GM12878 (cell line): ENCODE data around the gene DLGAP3. TPM values are rescaled to one million over a fixed set of nuclear protein-coding genes. Genes with fewer than 3 reads are reported as not detected.
A peak's percentile ranks its signal among the peaks of the same experiment; 100 is the strongest.

Source experiments
- ASH2L ChIP-seq: fragments of 300-600, 200-600 bp; sonication (generic); IDR thresholded peaks from 2 replicates; pipeline ENCODE4 v1.6.1; 2017; ENCODE audit warnings: low read depth, mild to moderate bottlenecking, borderline replicate concordance
- ATF7 ChIP-seq: fragments of 450-650 bp; IDR thresholded peaks from 2 replicates; pipeline ENCODE4 v1.6.1; 2016; ENCODE audit warnings: low read depth, mild to moderate bottlenecking
- BMI1 ChIP-seq: fragments of 450-650 bp; IDR thresholded peaks from 2 replicates; pipeline ENCODE4 v1.6.1; 2016; ENCODE audit warnings: mild to moderate bottlenecking, moderate library complexity, borderline replicate concordance
- BRCA1 ChIP-seq: IDR thresholded peaks from 2 replicates; pipeline ENCODE4 v1.6.1; 2011; ENCODE audit warnings: low read depth, low read length, improper control_type of control experiment
- CBX5 ChIP-seq: sonication (generic); IDR thresholded peaks from 2 replicates; pipeline ENCODE4 v1.6.1; 2016; ENCODE audit warnings: low read depth, moderate library complexity, mild to moderate bottlenecking, inconsistent platforms
- DPF2 ChIP-seq: fragments of 450-650 bp; IDR thresholded peaks from 2 replicates; pipeline ENCODE4 v1.6.1; 2017; ENCODE audit warnings: mild to moderate bottlenecking
- MTA3 ChIP-seq: IDR thresholded peaks from 2 replicates; pipeline ENCODE4 v1.6.1; 2012; ENCODE audit warnings: low read length, inconsistent platforms, borderline replicate concordance
- MXI1 ChIP-seq: fragments of 150-350 bp; IDR thresholded peaks from 2 replicates; pipeline ENCODE4 v1.6.1; 2011; ENCODE audit warnings: low read depth, mild to moderate bottlenecking, inconsistent platforms, low read length, improper control_type of control experiment
- NFYA ChIP-seq: IDR thresholded peaks from 2 replicates; pipeline ENCODE4 v1.6.1; 2011; ENCODE audit warnings: low read depth, mild to moderate bottlenecking, low read length, improper control_type of control experiment, borderline replicate concordance
- POLR2AphosphoS5 ChIP-seq: IDR thresholded peaks from 2 replicates; pipeline ENCODE4 v1.6.1; 2011; ENCODE audit warnings: mild to moderate bottlenecking, low read length, inconsistent platforms
- RUNX3 ChIP-seq: IDR thresholded peaks from 2 replicates; pipeline ENCODE4 v1.6.1; 2012; ENCODE audit warnings: low read length, inconsistent platforms
- SIN3A ChIP-seq: IDR thresholded peaks from 2 replicates; pipeline ENCODE4 v1.6.1; 2012; ENCODE audit warnings: low read depth, low read length, improper control_type of control experiment
- TCF7 ChIP-seq: IDR thresholded peaks from 2 replicates; pipeline ENCODE4 v1.6.1; 2014; ENCODE audit warnings: antibody characterized with exemption, borderline replicate concordance
- ZNF217 ChIP-seq: fragments of 450-650 bp; IDR thresholded peaks from 2 replicates; pipeline ENCODE4 v1.6.1; 2017; ENCODE audit warnings: antibody characterized with exemption, mild to moderate bottlenecking
- polyA plus RNA-seq, 11 experiments: library from polyadenylated mRNA; depleted of rRNA in 4 of 11; unstranded in 6 of 11; stranded (reverse) in 5 of 11; fragments of >200 nt; fragmentation: Nextera tagmentation in 4 of 11; fragmentation: Illumina TruSeq in 1 of 11; extraction: Ambion mirVana in 4 of 11; extraction: Trizol in 1 of 11; gene quantifications; 1 replicate in 1 of 11; 2 replicates in 10 of 11; pipeline versions ENCODE4 v1.2.1 to v1.2.3, GENCODE V29; 2011 to 2016; ENCODE audit warnings: inconsistent platforms in 2 of 11, missing spikeins in 2 of 11, low read depth in 1 of 11
- total RNA-seq, 4 experiments: library from RNA; depleted of rRNA in 3 of 4; stranded (reverse); fragments of >200 nt in 3 of 4; fragmentation: Illumina TruSeq in 1 of 4; extraction: Trizol in 1 of 4; gene quantifications; 2 replicates each; pipeline versions ENCODE4 v1.2.1 to v1.2.3, GENCODE V29; 2013 to 2021
- TF ChIP-seq, protein P1 (sequence below): fragments of 450-650 bp; IDR thresholded peaks from 2 replicates; pipeline ENCODE4 v1.6.1; 2017; ENCODE audit warnings: mild to moderate bottlenecking, moderate library complexity
- TF ChIP-seq, protein P2 (sequence below): fragments of 150-350 bp; IDR thresholded peaks from 2 replicates; pipeline ENCODE4 v1.6.1; 2014; ENCODE audit warnings: mild to moderate bottlenecking, low read depth, low read length
- TF ChIP-seq, protein P3 (sequence below): fragments of 450-650 bp; IDR thresholded peaks from 2 replicates; pipeline ENCODE4 v1.6.1; 2016; ENCODE audit warnings: mild to moderate bottlenecking
- TF ChIP-seq, protein P4 (sequence below): IDR thresholded peaks from 2 replicates; pipeline ENCODE4 v1.6.1; 2011; ENCODE audit warnings: mild to moderate bottlenecking, low read depth, low read length, moderate library complexity; ENCODE audit not compliant: insufficient replicate concordance
- TF ChIP-seq, protein P5 (sequence below): fragments of 450-650 bp; IDR thresholded peaks from 2 replicates; pipeline ENCODE4 v1.6.1; 2018; ENCODE audit warnings: mild to moderate bottlenecking, low read depth, moderate library complexity; ENCODE audit not compliant: partially characterized antibody

Gene DLGAP3
- total and polyA plus RNA-seq, 10 of the 15 experiments (the other 5 are each of a cell fraction or from before 2014, with no cell fraction given) = 0.03 to 0.15 (median 0.08) TPM; not detected in 4

DNA sequence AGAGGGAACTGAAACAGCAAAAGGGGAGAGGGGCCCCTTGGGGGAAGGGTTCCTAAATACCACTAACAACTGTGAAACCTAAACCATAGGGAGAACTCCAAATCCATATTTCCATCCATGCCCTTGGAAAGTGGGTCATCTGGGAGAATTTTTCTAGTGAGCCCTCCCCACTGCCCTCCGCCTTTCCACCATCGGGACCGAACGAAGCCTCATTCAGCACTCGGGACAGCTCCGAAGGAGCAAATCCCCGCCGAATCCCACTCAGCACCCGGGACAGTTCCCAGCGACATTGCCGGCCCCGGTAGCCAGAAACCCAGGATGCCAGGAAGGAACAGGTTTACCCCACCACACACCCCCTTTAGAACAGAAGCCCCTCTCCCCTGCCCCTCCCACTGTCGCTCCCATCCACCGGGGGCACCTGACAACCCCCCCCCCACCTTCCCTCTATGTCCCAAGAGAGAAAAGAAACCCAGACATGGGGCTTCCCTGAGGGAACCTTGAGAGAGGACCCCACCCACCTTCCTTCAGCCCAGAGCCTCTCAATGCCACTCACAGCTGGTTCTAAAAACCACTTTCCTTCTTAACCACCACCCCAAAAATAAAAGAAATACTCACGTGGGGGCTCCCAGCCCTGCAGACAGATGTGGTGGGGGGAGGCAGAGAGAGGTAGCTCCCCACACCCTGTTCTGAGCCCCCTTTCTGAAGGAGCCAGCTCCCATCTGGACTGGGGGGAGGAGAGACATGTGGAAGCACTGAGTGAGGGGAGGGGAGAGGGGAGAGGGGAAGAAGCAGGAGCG lies 4.5 kb downstream of the DLGAP3 start (continued):
- TF ChIP-seq CBX5 (no peak), BRCA1 (no peak), NFYA (no peak), MTA3 (no peak), ASH2L (no peak), MXI1 (peak; percentile 64; the same call in 1 of the 2 replicates), SIN3A (peak; percentile 81; the same call in 1 of the 2 replicates), RUNX3 (no peak), TCF7 (no peak), DPF2 (no peak), BMI1 (no peak), POLR2AphosphoS5 (no peak), ZNF217 (no peak), ATF7 (no peak)
- TF ChIP-seq, protein P1, sequence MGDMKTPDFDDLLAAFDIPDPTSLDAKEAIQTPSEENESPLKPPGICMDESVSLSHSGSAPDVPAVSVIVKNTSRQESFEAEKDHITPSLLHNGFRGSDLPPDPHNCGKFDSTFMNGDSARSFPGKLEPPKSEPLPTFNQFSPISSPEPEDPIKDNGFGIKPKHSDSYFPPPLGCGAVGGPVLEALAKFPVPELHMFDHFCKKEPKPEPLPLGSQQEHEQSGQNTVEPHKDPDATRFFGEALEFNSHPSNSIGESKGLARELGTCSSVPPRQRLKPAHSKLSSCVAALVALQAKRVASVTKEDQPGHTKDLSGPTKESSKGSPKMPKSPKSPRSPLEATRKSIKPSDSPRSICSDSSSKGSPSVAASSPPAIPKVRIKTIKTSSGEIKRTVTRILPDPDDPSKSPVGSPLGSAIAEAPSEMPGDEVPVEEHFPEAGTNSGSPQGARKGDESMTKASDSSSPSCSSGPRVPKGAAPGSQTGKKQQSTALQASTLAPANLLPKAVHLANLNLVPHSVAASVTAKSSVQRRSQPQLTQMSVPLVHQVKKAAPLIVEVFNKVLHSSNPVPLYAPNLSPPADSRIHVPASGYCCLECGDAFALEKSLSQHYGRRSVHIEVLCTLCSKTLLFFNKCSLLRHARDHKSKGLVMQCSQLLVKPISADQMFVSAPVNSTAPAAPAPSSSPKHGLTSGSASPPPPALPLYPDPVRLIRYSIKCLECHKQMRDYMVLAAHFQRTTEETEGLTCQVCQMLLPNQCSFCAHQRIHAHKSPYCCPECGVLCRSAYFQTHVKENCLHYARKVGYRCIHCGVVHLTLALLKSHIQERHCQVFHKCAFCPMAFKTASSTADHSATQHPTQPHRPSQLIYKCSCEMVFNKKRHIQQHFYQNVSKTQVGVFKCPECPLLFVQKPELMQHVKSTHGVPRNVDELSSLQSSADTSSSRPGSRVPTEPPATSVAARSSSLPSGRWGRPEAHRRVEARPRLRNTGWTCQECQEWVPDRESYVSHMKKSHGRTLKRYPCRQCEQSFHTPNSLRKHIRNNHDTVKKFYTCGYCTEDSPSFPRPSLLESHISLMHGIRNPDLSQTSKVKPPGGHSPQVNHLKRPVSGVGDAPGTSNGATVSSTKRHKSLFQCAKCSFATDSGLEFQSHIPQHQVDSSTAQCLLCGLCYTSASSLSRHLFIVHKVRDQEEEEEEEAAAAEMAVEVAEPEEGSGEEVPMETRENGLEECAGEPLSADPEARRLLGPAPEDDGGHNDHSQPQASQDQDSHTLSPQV = no peak
- TF ChIP-seq, protein P2, sequence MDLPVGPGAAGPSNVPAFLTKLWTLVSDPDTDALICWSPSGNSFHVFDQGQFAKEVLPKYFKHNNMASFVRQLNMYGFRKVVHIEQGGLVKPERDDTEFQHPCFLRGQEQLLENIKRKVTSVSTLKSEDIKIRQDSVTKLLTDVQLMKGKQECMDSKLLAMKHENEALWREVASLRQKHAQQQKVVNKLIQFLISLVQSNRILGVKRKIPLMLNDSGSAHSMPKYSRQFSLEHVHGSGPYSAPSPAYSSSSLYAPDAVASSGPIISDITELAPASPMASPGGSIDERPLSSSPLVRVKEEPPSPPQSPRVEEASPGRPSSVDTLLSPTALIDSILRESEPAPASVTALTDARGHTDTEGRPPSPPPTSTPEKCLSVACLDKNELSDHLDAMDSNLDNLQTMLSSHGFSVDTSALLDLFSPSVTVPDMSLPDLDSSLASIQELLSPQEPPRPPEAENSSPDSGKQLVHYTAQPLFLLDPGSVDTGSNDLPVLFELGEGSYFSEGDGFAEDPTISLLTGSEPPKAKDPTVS = no peak
- TF ChIP-seq, protein P3, sequence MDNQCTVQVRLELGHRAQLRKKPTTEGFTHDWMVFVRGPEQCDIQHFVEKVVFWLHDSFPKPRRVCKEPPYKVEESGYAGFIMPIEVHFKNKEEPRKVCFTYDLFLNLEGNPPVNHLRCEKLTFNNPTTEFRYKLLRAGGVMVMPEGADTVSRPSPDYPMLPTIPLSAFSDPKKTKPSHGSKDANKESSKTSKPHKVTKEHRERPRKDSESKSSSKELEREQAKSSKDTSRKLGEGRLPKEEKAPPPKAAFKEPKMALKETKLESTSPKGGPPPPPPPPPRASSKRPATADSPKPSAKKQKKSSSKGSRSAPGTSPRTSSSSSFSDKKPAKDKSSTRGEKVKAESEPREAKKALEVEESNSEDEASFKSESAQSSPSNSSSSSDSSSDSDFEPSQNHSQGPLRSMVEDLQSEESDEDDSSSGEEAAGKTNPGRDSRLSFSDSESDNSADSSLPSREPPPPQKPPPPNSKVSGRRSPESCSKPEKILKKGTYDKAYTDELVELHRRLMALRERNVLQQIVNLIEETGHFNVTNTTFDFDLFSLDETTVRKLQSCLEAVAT = no peak
- TF ChIP-seq, protein P4, sequence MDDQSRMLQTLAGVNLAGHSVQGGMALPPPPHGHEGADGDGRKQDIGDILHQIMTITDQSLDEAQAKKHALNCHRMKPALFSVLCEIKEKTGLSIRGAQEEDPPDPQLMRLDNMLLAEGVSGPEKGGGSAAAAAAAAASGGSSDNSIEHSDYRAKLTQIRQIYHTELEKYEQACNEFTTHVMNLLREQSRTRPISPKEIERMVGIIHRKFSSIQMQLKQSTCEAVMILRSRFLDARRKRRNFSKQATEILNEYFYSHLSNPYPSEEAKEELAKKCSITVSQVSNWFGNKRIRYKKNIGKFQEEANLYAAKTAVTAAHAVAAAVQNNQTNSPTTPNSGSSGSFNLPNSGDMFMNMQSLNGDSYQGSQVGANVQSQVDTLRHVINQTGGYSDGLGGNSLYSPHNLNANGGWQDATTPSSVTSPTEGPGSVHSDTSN = no peak
- TF ChIP-seq, protein P5, sequence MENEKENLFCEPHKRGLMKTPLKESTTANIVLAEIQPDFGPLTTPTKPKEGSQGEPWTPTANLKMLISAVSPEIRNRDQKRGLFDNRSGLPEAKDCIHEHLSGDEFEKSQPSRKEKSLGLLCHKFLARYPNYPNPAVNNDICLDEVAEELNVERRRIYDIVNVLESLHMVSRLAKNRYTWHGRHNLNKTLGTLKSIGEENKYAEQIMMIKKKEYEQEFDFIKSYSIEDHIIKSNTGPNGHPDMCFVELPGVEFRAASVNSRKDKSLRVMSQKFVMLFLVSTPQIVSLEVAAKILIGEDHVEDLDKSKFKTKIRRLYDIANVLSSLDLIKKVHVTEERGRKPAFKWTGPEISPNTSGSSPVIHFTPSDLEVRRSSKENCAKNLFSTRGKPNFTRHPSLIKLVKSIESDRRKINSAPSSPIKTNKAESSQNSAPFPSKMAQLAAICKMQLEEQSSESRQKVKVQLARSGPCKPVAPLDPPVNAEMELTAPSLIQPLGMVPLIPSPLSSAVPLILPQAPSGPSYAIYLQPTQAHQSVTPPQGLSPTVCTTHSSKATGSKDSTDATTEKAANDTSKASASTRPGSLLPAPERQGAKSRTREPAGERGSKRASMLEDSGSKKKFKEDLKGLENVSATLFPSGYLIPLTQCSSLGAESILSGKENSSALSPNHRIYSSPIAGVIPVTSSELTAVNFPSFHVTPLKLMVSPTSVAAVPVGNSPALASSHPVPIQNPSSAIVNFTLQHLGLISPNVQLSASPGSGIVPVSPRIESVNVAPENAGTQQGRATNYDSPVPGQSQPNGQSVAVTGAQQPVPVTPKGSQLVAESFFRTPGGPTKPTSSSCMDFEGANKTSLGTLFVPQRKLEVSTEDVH = no peak
